ENCODE results near the gene RELT. TPM values are rescaled to one million over a fixed set of nuclear protein-coding genes. Genes with fewer than 3 reads are reported as not detected.

Gene RELT
- total RNA-seq, 1 donor from 2014 or later = 3.8 TPM

- intact Hi-C loops (cut with DNase I) = no loop called here
- no peak for DNase-seq (ENCODE audit: low spot score)
Measured at GRCh38 chr11:73387594-73388264, 11.5 kb downstream of the RELT start.

- intact Hi-C loops (cut with DNase I) = no loop called here
- peak; percentile 95 for DNase-seq (ENCODE audit: low spot score)
Measured at GRCh38 chr11:73388265-73389133, 12.3 kb downstream of the RELT start.

DNA sequence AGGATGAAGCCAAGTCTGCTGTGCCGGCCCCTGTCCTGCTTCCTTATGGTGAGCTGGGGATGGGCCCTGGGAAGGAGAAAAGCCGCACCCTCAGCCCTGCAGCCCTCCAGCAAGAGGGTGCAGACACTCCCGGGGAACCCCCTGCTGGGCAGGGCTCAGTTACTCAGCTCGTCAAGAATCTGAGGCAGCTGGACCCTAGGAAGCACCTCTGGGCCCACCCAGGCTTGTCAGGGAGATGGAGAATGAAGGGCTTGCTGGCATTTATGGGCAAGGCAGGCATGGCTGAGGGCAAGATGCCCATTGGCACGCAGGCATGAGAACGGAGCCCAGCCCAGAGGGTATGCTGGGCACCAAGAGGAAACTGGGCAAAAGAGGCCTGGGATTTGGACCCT, 12.9 kb downstream of the RELT start:
- DNase-seq (ENCODE audit: low spot score) = no peak
- intact Hi-C loops (cut with DNase I) = no loop called here

DNA sequence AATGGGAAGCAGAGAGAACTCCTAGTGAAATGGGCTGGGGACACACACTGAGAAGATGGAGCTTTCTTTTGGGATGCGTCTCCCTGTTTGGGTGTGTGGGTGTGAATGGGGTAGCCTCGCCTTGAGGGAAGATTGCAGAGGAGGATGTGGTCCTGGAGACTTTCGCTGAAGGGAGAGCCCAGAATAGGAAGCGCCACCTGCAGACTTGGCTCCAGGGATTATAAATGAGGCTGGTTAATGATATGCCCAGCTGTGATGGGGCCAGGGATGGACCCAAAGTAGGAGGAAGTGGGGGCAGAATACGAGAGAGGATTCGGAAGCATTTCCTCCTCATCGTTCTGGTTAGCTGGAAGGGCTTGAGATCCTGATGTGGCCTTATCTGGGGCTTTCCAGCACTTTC, 13.7 kb downstream of the RELT start:
- intact Hi-C loops (cut with DNase I) = no loop called here
- DNase-seq (ENCODE audit: low spot score) = no peak

DNA sequence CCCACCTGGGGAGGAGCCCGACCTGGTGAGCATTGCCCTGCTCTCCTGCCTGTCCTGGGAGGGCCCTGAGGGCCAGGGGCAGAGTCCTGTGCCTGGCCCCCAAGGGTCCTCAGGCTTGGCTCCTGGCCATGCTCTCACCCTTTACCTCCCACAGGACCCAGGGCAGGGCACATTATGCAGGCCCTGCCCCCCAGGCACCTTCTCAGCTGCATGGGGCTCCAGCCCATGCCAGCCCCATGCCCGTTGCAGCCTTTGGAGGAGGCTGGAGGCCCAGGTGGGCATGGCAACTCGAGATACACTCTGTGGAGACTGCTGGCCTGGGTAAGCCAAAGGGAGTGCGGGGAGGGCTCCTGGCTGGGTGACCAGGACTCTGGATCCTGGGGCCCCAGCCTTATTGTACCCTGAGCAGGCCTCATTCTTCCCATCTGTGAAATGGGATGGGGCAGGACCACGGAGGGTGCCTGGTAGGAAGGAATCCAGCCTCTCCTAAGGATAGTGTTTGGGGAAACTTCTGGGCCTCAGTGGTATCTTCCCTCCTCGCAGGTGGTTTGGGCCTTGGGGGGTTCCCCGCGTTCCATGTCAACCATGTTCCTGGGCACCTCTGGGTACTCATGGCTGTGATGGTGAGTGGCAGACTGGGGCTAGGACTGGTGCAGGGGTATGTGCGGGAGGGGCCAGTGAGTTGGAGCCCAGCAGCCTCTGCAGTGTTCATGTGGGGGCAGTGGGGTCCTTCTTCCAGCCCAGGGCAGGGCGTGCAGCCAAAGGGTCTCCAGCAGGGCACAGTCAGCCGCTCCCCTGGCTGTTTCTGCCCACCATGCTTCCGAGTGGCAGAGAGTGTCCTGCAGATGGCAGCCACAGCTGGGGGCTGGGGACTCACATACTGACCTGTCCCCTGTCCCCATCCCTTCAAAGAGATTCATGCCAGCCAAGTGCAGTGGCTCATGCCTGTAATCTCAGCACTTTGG, 14.7 kb downstream of the RELT start:
- no peak for DNase-seq (ENCODE audit: low spot score)
- intact Hi-C loops (cut with DNase I) = no loop called here

GRCh38 chr11:73391665-73392064, 15.5 kb downstream of the RELT start:
- no peak for DNase-seq (ENCODE audit: low spot score)
- intact Hi-C loops (cut with DNase I) = loop anchor here (2.0 kb wide), 2 partner anchors 41 to 85 kb away; no protein-coding TSS in a partner anchor

GRCh38 chr11:73392108-73393010, 16.2 kb downstream of the RELT start:
- no peak for DNase-seq (ENCODE audit: low spot score)
- intact Hi-C loops (cut with DNase I) = loop anchor here (2.0 kb wide), 2 partner anchors 42 to 86 kb away; no protein-coding TSS in a partner anchor

DNA sequence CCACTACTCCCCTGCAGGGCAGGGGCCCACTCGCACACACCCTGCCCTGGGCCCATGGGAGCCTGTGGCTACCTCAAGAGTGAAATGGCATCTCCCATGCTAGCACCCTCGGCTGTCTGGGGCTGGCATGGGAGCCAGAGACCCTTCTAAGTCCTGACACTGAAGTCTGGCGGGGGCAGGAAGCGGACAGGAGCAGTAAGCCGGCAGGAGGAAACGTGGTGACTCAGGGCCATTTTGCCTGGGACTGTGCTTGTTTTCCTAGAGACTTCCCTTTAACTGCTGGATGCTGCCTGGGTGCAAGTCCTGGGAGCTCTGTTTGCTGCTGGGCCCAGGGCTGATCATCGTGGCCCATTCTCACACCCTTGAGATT, 16.8 kb downstream of the RELT start:
- intact Hi-C loops (cut with DNase I) = loop anchor here (2.0 kb wide), 2 partner anchors 42 to 86 kb away; no protein-coding TSS in a partner anchor
- DNase-seq (ENCODE audit: low spot score) = no peak

DNA sequence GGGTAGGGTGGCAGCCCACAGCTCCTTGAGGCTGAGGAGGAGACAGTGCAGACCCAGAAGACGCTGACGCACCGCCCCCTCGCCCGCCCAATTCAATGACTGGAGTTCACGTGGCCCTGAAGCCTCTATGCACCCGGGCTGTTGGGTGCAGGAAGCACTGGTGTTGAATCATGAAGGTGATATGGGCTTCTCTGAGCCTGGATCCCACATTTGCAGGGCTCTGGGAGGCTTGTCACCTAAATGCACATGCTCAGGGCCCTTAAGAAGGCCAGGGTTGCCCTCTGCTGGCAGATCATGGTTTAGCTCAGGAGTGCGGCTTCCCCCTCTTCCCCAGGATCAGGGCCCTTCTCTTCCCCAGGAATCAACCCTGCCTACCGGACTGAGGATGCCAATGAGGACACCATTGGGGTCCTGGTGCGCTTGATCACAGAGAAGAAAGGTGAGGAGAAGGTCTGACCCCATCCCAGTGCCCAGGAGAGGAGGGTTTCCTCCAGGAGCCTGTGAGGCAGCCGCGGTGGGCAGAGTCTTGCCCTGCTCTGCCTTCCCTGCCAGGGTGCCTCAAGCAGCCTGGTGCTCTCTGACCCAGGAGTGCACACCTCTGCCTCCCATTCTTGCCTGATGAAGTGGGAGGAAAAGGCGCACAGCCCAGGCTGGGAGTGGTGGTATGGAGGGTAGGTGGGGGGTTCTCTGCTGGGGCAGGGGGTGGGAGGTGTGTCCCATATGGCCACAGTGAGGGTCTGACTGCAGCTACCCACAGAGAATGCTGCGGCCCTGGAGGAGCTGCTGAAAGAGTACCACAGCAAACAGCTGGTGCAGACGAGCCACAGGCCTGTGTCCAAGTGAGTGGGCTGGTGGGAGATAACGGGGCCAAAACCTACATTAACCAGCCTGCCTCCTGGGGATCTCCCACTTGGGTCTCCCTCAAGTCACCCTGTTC, 17.5 kb downstream of the RELT start:
- intact Hi-C loops (cut with DNase I) = loop anchor here (2.0 kb wide), 2 partner anchors 43 to 87 kb away; no protein-coding TSS in a partner anchor
- DNase-seq (ENCODE audit: low spot score) = peak; percentile 85

DNA sequence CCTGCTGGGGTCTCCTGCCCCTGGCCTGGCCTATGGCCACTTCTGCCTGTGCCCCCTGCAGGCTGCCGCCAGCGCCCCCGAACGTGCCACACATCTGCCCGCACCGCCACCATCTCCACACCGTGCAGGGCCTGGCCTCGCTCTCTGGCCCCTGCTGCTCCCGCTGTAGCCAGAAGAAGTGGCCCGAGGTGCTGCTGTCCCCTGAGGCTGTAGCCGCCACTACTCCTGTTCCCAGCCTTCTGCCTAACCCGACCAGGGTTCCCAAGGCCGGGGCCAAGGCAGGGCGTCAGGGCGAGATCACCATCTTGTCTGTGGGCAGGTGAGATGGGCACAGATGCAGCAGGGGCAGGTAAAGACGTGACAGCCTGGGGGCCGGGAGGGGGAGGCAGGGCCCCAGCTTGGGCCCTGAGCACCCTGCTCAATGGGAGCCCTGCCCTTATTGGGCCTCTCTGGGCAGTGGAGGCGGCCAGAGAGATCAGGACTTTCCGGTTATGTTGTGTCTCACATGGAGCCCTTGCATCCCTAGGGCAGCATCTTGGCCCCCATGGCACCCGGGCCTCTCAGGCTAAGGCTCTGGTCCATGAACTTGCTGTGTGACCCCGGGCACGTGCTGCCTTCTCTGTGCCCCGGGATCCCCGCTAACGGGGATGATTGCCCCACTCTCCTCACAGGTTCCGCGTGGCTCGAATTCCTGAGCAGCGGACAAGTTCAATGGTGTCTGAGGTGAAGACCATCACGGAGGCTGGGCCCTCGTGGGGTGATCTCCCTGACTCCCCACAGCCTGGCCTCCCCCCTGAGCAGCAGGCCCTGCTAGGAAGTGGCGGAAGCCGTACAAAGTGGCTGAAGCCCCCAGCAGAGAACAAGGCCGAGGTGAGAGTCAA, 18.5 kb downstream of the RELT start:
- intact Hi-C loops (cut with DNase I) = no loop called here
- no peak for DNase-seq (ENCODE audit: low spot score)

DNA sequence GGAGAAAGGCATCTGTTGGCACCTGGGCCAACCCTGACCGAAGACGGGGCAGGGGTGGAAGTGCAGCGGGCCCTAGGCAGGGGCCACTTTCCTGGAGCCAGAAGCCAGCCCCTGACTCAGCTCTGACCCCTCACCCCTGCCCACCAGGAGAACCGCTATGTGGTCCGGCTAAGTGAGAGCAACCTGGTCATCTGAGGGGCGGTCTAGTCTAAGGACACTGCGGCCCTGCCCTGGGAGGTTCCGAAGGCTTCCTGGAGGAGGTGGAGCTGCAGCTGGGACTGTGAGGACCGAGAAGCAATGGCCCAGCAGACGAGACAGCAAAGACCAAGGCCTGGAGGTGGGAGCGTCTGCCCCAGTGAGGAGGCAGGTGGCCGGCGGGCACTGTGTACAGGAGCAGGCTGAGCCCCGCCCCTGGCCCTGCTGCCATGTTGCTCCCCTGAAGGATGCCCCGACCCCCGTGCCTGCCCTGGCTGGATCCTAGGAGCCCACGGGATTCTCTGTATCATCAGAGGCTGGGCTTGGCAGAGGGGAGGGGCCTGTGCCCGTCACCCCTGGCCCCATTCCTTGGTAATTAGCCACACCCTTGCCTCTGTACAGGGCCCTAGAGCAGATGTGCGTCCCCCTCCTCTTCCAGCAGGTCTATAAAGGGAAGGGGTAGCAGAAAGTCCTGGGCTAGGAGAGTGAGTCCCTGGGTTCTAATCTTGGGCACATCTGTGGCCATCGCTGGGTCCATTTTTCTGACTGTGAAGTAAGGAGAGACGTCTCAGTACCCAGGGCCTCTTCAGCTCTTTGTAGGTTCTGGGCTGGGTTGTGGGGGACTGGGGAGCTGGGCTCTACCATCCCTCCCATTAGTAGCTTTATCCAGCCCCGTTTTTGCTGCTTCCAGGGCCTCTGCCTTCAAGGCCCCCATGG, 19.4 kb downstream of the RELT start:
- intact Hi-C loops (cut with DNase I) = no loop called here
- DNase-seq (ENCODE audit: low spot score) = no peak

GRCh38 chr11:73396251-73396930, 20.2 kb downstream of the RELT start:
- intact Hi-C loops (cut with DNase I) = no loop called here
- DNase-seq (ENCODE audit: low spot score) = no peak

DNA sequence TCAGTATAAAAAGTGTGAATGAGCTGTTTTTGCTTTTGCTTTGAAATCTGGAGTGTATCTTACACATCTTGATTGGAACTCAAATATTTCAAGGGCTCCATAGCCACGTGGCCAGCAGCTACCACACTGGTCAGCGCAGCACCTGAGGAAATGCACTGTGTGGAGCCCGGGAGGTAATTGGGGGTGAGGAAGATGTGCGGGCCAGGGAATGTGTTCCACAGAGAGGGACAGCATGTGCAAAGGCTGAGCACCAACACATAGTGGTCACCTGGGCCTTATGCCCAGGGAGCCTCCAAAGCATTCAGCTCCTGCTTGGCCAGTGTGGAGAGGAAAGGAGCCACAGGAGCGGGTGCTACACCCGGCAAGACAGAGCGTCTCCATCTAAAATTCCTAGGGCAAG, 20.8 kb downstream of the RELT start:
- intact Hi-C loops (cut with DNase I) = no loop called here

GRCh38 chr11:73397468-73398131, 21.4 kb downstream of the RELT start:
- intact Hi-C loops (cut with DNase I) = no loop called here
- no peak for DNase-seq (ENCODE audit: low spot score)

More for the DNA sequence above, 20.8 kb downstream of the RELT start:
- no peak for DNase-seq (ENCODE audit: low spot score)

DNA sequence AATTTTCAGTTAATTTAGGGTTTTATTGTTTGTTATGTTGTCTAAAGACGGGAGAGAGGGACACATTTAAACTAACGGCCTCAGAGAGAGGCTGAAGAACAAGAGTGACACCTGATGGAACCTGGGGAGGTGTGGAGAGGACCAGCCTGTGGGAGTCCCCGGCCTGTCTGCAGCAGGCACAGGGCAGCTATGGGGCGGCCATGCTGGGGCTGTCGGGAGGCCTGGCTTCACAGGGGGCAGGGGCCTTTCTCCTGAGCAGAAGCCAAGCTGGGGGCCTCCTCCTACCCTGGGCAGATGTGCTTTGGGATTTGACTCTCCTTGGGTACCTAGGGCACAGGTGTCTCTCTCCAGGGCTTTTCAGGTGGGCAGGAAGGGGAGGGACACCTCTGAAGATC, 21.9 kb downstream of the RELT start:
- no peak for DNase-seq (ENCODE audit: low spot score)
- intact Hi-C loops (cut with DNase I) = no loop called here

Data from cardiac septum (tissue), 1 donor.